Heart left ventricle (tissue), 13 donors: Measurements from ENCODE around the gene CENPN.

ENCODE experiments used
- CTCF ChIP-seq, 12 donors: fragments of 200-600 bp; sonication (generic) in 4 of 12; IDR thresholded peaks; one replicate each; pipeline versions ENCODE4 v1.5.0 to v1.8.0; 2018 to 2022; ENCODE audit warnings: antibody characterized with exemption in 12 of 12, mild to moderate bottlenecking in 5 of 12
- POLR2A ChIP-seq, 2 donors: fragments of 450-650 bp; IDR thresholded peaks; one replicate each; pipeline ENCODE4 v1.6.1; 2017; ENCODE audit warnings: antibody characterized with exemption in 2 of 2, mild to moderate bottlenecking in 2 of 2, moderate library complexity in 2 of 2
- donor health status: ischemic (EF 13 %, LVEDD 7.1; RV severe dilation, severe dysfunction).
- donor health status: DM: no; HTN: yes; CAD: no.
- donor health status: DM: no; HTN: no; CAD: no.
- donor health status: ischemic (EF 25% LVEDD 6.9; RV normal size, moderate dysfunction).
- donor health status: ischemic (EF 25% LVEDD 5.7; RV mildly dilated, moderate dysfunction).
- donor health status: ischemic (EF 35%, LVEDD 5.7; RV mildly dilated, moderate dysfunction).
- donor health status: nonischemic (EF 11% LVEDD 7.7; RV severe dilation, severe dysfunction).
- donor health status: DM: yes; HTN: yes; CAD: no.
- donor health status: PGD.
- donor health status: ischemic (EF 29% LVEDD 5.4; RV normal size, mild dysfunction).
- donor health status: nonischemic (EF 23%, LVEDD 6.1; RV moderate dilation, normal function).

- TF ChIP-seq CTCF (IDR thresholded peaks at IDR 0.05) (no peak), POLR2A (IDR thresholded peaks at IDR 0.05) (no peak)
Observed at GRCh38 chr16:81061871-81062608, 55.0 kb downstream of the CENPN start.
